Tibial nerve (tissue), 4 donors: ENCODE results near the gene IQSEC1. TPM values are rescaled to one million over a fixed set of nuclear protein-coding genes. Genes with fewer than 3 reads are reported as not detected.

ENCODE experiments used
- DNase-seq, 2 donors: peaks; one replicate each; pipeline ENCODE4 v3.0.0-alpha.2; 2019; ENCODE audit warnings: low spot score in 2 of 2
- H3K27ac ChIP-seq, 4 donors: fragments of 200-600 bp; sonication (generic) in 3 of 4; one replicate each; pipeline ENCODE4 v1.5.1; 2017 to 2019; ENCODE audit warnings: mild to moderate bottlenecking in 1 of 4
- H3K27me3 ChIP-seq, 2 donors: fragments of 200-600 bp; sonication (generic) in 1 of 2; one replicate each; pipeline versions ENCODE4 v1.5.1 to v1.6.0; 2017 to 2019
- H3K36me3 ChIP-seq, 3 donors: fragments of 200-600 bp; sonication (generic); one replicate each; pipeline ENCODE4 v1.5.1; 2018 to 2019
- H3K4me1 ChIP-seq, 4 donors: fragments of 200-600 bp; sonication (generic) in 3 of 4; one replicate each; pipeline ENCODE4 v1.5.1; 2017 to 2019
- H3K4me3 ChIP-seq, 4 donors: fragments of 200-600 bp; sonication (generic) in 3 of 4; one replicate each; pipeline ENCODE4 v1.5.1; 2017 to 2019; ENCODE audit warnings: mild to moderate bottlenecking in 1 of 4, moderate library complexity in 1 of 4
- H3K9me3 ChIP-seq, 4 donors: fragments of 200-600 bp; sonication (generic) in 3 of 4; one replicate each; pipeline ENCODE4 v1.5.1; 2017 to 2019
- CTCF ChIP-seq, 5 experiments: fragments of 200-600 bp in 3 of 5; fragments of 450-650 bp in 2 of 5; sonication (generic) in 3 of 5; IDR thresholded peaks; one replicate each; pipeline ENCODE4 v1.5.1; 2016 to 2019; ENCODE audit warnings: antibody characterized with exemption in 5 of 5, mild to moderate bottlenecking in 3 of 5, moderate library complexity in 2 of 5
- EP300 ChIP-seq, 2 donors: sonication (generic); formaldehyde crosslinking; IDR thresholded peaks; one replicate each; pipeline ENCODE4 v1.6.1; 2017; ENCODE audit warnings: antibody characterized with exemption in 2 of 2, mild to moderate bottlenecking in 1 of 2
- POLR2A ChIP-seq, 2 donors: fragments of 450-650 bp; IDR thresholded peaks; one replicate each; pipeline ENCODE4 v1.6.1; 2017; ENCODE audit warnings: antibody characterized with exemption in 2 of 2, mild to moderate bottlenecking in 2 of 2, moderate library complexity in 2 of 2
- WGBS, 2 donors: methylation state at CpG; one replicate each; pipeline ENCODE4 v1.1.5; 2018; 5-methylcytosine and 5-hydroxymethylcytosine counted together
- total RNA-seq, 4 donors: library from RNA; depleted of rRNA; stranded (reverse); fragments of >200 nt; gene quantifications; one replicate each; pipeline ENCODE4 v1.1.0, GENCODE V29; 2016

IQSEC1 gene
- total RNA-seq, 4 donors from 2014 or later = 58.2 to 77.5 (median 68.6) TPM

GRCh38 chr3:12931273-12931905 is 141.8 kb downstream of the IQSEC1 start:
- Histone ChIP-seq H3K36me3 (peaks cover 0 to 79% (median 10%) of the 10 kb centered on the region in 3 donors), H3K4me3 (no peak overlapping the region), H3K27me3 (no peaks in the 10 kb centered on the region), H3K9me3 (no peaks in the 10 kb centered on the region), H3K4me1 (peaks cover 0 to 76% (median 4%) of the 10 kb centered on the region in 4 donors), H3K27ac (peak overlapping the region in 1 of 4 donors; percentile 2)
- TF ChIP-seq POLR2A (IDR thresholded peaks at IDR 0.05) = no peak
- TF ChIP-seq CTCF (IDR thresholded peaks at IDR 0.05) = no peak
- no peak for TF ChIP-seq EP300 (IDR thresholded peaks at IDR 0.05)
- WGBS, 2 donors = 83 to 88% methylated on average over 9 to 14 of the region's 14 CpGs
- no peak for DNase-seq

DNA sequence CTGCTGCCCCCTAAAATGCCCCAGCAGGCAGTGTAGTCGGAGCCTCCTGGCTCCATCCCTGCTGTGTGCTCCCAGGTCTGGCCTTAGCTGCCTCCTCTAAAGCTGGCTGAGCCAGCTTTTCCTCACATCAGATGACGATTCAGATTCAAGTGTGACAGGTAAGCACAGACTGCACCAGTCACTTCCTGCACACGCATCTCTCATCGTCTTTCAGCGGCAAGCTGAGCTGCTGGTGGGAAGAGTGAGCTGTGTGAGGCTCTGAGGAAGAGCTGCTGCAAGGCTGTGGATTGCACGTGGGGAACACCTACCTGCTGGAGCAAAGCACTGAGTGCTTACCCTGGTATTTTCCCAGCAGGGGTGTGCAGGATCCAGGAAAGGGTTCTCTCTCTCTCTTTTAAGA is 143.4 kb downstream of the IQSEC1 start:
- H3K36me3 ChIP-seq = peaks cover 0 to 79% (median 0%) of the 10 kb centered on the region in 3 donors
- no peak for DNase-seq

GRCh38 chr3:12926660-12927059 is 146.6 kb downstream of the IQSEC1 start:
- WGBS, 2 donors = 92 to 93% methylated on average over 7 of the region's 7 CpGs
- Histone ChIP-seq H3K36me3 (peaks cover 0 to 81% (median 0%) of the 10 kb centered on the region in 3 donors), H3K9me3 (no peaks in the 10 kb centered on the region), H3K27ac (no peak overlapping the region), H3K4me1 (peaks cover 0 to 68% (median 6%) of the 10 kb centered on the region in 4 donors), H3K27me3 (no peaks in the 10 kb centered on the region), H3K4me3 (no peak overlapping the region)
- no peak for TF ChIP-seq CTCF (IDR thresholded peaks at IDR 0.05)
- no peak for TF ChIP-seq EP300 (IDR thresholded peaks at IDR 0.05)
- TF ChIP-seq POLR2A (IDR thresholded peaks at IDR 0.05) = no peak
- no peak for DNase-seq

More for the DNA sequence above, 143.4 kb downstream of the IQSEC1 start:
- WGBS, 2 donors = 91 to 93% methylated on average over 6 of the region's 6 CpGs
- Histone ChIP-seq H3K4me3 (no peak overlapping the region), H3K4me1 (peaks cover 0 to 69% (median 1%) of the 10 kb centered on the region in 4 donors), H3K27me3 (no peaks in the 10 kb centered on the region), H3K27ac (no peak overlapping the region), H3K9me3 (no peaks in the 10 kb centered on the region)
- TF ChIP-seq EP300 (IDR thresholded peaks at IDR 0.05) = no peak
- no peak for TF ChIP-seq CTCF (IDR thresholded peaks at IDR 0.05)
- TF ChIP-seq POLR2A (IDR thresholded peaks at IDR 0.05) = no peak

GRCh38 chr3:12925648-12926047 is 147.6 kb downstream of the IQSEC1 start:
- Histone ChIP-seq H3K27me3 (no peaks in the 10 kb centered on the region), H3K27ac (no peak overlapping the region), H3K9me3 (no peaks in the 10 kb centered on the region), H3K4me3 (no peak overlapping the region), H3K36me3 (peaks cover 0 to 87% (median 4%) of the 10 kb centered on the region in 3 donors), H3K4me1 (peaks cover 0 to 59% (median 6%) of the 10 kb centered on the region in 4 donors)
- WGBS, 2 donors = 75 to 97% methylated on average over 7 of the region's 7 CpGs
- DNase-seq = no peak
- TF ChIP-seq POLR2A (IDR thresholded peaks at IDR 0.05) (no peak), EP300 (IDR thresholded peaks at IDR 0.05) (no peak), CTCF (IDR thresholded peaks at IDR 0.05) (no peak)

DNA sequence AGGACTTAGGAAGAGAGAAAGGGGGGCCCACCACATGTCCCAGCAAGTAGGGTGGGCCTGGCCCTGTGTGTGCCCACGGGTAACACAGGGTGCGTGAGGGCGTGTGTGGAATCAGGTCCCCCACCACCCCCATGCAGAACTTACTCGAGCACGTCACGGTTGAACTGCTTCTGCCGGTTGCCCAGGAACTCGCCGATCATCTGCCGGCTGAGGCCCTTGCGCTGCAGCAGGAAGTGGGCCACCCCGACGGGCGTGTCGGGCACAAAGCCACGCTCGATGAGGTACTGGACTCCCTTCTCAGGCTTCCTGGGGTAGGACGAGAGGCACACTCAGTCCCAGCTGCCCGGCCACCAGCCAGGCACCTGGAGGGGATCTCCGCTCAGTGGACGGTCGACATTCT is 148.8 kb downstream of the IQSEC1 start:
- H3K27ac ChIP-seq = no peak overlapping the region
- DNase-seq = no peak
- WGBS, 2 donors = 74 to 86% methylated on average over 4 to 20 of the region's 22 CpGs
- H3K36me3 ChIP-seq = peaks cover 4 to 96% (median 5%) of the 10 kb centered on the region in 3 donors
- TF ChIP-seq POLR2A (IDR thresholded peaks at IDR 0.05) (no peak), EP300 (IDR thresholded peaks at IDR 0.05) (no peak), CTCF (IDR thresholded peaks at IDR 0.05) (no peak)
- H3K4me3 ChIP-seq = no peak overlapping the region
- H3K27me3 ChIP-seq = no peaks in the 10 kb centered on the region
- peaks cover 0 to 51% (median 6%) of the 10 kb centered on the region in 4 donors for H3K4me1 ChIP-seq
- no peaks in the 10 kb centered on the region for H3K9me3 ChIP-seq
